ENCODE data around the gene JCAD. TPM values are rescaled to one million over a fixed set of nuclear protein-coding genes. Genes with fewer than 3 reads are reported as not detected.
"Not testable (repeated sequence)": the region's sequence is repeated elsewhere in the genome, so short reads cannot be mapped to it uniquely, and the experiment has no call there.

JCAD gene
- total RNA-seq, 1 donor from 2014 or later: 22.7 TPM

DNA sequence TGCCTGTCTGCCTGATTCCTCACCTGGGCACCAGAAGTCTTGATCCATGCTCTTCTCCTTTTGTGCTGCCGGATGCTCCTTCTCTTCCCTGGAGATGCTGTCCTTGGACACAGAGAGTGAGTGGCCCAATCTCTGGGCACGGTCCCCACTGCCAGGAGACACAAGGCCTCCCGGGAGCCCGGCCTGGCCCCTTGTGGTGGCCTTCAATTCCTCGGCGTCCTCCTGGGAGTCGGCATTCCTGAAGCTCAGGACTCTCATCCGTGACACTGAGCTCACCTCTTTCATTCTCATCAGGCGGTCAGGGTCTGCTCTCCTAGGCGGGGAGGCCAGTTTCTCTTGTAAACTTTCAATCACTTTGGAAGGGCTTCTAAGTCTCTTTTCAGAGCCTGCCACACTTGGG, 33.3 kb downstream of the JCAD start:
- DNase-seq (ENCODE audit: low spot score): no peak

DNA sequence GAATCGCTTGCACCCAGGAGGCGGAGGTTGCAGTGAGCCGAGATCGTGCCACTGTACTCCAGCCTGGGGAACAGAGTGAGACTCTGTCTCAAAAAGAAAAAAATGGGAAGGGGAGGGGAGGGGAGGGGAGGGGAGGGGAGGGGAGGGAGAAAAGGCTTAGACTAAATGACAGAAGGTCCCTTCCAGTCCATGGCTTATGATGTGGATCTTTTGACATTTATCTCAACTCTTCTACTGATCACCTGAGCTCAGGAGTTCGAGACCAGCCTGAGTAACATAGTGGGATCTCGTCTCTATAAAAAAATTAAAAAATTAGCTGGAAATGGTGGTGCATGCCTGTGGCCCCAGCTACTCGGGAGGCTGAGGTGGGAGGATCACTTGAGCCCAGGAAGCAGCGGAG, 34.0 kb downstream of the JCAD start:
- DNase-seq (ENCODE audit: low spot score): not testable (repeated sequence)

DNA sequence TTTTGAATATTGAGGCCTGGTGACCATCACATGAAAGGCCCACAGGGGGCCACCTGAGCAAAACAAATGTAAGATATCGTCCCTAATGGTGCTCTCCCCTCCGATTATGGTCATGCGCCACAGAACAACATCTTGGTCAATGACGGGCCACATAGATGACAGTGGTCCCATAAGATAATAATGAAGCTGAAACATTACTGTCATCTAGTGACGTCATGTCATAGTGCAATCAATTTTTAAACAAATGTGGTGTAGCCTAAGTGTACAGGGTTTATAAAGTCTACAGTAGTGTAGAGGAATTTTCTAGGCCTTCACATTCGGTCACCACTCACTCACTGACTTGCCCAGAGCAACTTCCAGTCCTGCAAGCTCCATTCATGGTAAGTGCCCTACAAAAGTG, 36.8 kb downstream of the JCAD start:
- no peak for DNase-seq (ENCODE audit: low spot score)

DNA sequence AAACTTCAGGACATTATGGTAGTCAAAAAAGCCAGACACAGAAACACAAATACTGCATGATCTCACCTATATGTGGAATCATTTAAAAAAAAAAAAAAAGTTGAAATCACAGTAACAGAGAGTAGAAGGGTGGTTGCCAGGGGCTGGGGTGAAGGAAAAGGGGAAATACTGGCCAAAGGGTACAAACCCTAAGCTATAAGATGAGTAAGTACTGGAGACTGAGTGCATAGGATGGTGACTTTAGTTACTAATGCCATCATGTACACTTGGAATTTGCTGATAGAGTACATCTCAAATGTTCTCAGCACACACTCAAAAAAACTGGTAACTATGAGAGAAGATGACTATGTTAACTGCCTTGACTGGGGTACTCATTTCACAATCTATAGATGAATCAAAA, 39.9 kb downstream of the JCAD start:
- no peak for DNase-seq (ENCODE audit: low spot score)

DNA sequence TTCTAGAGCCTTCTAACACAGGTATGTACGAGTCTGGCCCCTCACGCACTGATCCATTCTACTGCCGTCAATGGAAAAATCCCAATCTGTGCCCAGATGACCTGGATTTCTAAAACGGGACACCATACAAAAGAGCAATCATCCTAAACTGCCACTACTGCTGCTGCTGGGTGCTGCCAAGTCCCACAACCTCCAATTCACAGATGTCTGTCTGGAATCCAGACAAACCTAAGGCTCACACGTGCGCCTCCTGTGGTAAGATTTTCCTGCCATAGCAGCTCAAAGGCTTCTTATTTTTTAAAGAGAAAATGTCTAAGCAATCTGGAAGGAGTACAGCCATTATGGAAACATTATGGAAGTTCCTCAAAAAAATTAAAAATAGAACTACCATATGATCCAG, 40.9 kb downstream of the JCAD start:
- no peak for DNase-seq (ENCODE audit: low spot score)

DNA sequence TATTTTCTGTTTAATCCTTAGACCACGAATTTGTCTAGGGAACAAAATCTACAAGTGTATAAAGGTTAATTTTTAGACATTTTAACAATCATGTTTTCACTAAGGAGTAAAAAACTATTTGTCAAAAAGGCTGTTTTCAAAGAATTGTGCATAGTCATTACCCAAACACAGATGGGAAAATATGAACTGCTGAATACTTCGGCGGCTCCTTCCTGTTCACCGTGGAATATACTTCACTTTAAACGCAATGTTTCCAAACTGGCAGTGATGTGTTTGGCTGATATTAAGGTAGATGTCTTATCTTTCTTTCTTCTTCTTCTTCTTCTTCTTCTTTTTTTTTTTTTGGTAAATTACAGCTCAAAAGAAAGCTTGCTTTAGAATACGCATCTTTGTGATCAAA, 41.4 kb downstream of the JCAD start:
- DNase-seq (ENCODE audit: low spot score): no peak

DNA sequence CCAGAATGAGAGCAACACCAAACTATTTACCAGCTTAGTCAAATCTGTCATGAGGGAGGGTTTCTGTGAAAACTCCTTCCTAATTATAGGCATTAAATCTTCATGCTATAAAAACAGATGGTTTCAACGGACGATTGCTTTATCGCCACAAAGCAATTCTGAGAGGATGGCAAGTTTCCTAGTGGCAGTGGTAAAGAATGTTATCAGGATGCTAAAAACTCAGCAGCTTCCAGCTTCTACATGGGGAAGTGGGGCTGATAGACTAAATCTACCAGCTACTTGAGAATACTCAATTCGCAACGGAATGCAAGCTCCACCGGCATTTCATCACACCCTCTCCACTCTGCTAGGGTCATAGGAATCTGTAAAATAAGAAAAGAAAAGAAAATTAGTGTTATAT, 41.8 kb downstream of the JCAD start:
- no peak for DNase-seq (ENCODE audit: low spot score)

DNA sequence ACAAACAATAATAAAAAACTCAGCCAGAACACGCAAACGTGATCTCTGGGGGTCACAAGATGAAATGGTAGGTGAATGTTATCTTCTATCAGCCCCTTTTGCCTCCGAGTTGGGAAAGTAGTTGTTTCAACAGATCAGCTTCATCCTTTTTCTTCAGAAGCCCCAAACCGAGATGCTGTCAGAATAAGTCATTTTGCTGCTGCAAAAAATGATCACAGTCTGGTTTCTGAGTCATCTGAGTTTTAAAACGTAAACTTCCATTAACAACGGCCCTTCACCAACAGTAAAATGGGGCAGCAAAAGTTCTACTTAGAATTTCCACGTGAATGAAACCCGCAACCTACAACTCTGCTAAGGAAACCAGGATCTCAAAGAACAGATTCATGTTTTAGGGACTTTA, 44.9 kb downstream of the JCAD start:
- no peak for DNase-seq (ENCODE audit: low spot score)

DNA sequence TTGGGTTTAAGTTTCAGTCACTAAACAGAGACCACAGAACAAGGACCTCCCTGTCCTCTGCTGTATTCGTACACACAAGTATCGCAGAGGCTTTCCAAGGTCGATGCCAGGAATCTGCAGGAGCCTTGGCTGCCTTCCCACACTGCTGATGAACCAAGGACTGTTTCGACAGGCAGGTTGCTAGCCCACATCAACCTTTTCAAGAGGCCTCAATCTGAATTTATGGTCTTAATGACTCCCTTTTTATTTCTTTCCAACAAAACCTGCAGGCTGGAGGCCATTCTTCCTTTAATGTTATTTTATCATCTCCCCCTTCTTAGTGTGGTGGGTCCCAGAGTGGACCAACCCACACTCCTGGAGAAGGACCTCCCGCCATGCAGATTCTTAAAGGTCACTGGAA, 45.6 kb downstream of the JCAD start:
- no peak for DNase-seq (ENCODE audit: low spot score)

DNA sequence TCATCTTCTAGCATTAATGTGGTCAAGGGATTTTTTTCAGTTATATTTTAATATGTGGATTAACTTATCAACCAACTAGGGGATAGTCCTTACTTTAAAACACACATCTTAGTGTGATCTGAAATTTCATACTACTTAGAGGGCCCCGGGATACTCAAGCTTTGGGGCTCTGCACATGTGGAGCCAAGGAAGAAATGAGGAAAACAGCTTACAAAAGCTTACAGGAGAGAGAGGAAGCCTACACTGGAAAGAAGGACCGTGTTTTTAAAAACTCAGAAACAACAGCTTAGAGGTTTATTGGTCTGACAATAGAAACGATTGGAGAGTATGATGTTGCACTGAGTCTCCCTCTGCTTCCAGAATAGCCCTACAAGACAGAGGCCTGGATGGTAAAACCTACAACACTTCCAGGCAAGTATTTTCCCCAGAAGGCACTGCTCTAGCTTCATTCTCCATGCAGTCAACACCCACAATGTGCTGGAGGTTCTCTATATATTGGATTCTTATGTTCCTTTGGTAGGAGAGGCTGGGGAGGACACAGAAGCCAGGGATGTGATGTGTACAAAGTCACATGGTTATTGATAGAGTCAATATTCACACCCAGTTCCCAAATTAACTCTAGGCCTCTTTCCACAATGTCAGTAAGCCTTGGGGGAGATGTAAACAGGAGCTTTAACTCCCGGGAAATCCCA, 47.3 kb downstream of the JCAD start:
- DNase-seq (ENCODE audit: low spot score): no peak

DNA sequence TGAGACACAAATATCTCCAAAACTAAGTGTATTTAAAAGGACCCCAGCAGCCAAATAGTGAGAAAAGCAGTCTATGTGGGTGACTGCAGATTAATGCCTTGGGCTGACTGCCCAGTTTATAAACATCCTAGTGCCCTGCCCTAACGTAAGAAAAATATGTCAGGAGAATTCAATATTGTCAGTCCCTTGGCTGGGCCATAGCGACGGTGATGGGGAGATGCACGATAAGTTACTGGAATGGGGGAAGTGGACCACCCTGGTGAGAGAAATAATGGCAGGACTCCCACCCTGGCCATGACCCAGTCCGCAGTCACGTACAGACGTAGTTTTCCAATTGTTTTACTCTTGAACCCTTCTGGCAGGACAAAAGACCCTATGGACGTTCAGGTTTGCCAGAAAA, 48.0 kb downstream of the JCAD start:
- DNase-seq (ENCODE audit: low spot score): no peak

DNA sequence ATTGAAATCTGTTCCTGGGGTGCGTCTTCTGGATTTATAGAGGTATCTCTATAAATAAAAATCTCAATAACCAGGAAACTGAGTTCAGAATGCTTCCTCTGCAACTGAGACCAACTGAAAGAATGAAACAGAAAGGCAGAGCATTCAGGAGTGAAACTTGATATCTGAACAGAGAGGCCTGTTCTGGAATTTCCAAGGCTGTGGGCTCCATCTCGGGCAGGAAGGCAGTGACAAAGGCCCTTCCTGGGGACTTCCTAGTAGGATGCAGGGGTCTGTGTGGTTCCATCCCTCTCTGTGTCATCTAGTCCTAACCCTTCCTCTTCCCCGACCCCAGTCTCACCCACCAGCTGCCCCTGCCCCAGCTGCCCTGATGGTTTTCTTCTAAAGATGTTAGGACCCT, 52.0 kb downstream of the JCAD start:
- DNase-seq (ENCODE audit: low spot score): no peak

DNA sequence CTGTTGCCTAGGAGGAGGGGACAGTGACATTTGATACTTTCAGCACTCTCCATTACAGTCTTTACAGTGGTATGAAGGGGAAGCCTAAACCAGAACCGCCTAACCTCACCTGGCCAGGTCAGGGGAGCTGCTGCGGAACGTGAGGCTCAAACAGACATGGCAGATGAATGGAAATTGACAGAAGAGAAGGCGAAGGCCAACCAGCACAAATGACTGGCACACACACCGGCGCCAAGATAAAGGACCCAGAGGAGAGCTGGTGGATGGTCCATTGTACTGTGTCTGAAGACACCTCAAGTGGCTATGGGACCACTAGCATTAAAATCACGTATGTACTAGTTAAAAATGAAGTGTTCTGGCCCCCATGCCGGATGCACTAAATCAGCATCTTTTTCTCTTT, 53.0 kb downstream of the JCAD start:
- no peak for DNase-seq (ENCODE audit: low spot score)

DNA sequence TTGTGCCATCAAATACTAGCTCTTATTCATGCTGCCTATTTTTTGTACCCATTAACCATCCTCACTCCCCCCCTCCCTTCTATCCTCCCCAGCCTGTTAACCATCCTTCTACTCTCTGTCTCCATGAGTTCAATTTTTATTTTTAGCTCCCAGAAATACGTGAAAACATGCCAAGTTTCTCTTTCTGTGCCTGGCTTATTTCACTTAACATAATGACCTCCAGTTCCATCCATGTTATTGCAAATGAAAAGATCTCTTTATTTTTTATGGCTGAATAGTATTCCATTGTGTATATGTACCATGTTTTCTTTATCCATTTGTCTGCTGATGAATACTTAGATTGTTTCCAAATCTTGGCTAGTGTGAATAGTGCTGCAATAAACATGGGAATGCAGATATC, 54.3 kb downstream of the JCAD start:
- DNase-seq (ENCODE audit: low spot score): not testable (repeated sequence)

DNA sequence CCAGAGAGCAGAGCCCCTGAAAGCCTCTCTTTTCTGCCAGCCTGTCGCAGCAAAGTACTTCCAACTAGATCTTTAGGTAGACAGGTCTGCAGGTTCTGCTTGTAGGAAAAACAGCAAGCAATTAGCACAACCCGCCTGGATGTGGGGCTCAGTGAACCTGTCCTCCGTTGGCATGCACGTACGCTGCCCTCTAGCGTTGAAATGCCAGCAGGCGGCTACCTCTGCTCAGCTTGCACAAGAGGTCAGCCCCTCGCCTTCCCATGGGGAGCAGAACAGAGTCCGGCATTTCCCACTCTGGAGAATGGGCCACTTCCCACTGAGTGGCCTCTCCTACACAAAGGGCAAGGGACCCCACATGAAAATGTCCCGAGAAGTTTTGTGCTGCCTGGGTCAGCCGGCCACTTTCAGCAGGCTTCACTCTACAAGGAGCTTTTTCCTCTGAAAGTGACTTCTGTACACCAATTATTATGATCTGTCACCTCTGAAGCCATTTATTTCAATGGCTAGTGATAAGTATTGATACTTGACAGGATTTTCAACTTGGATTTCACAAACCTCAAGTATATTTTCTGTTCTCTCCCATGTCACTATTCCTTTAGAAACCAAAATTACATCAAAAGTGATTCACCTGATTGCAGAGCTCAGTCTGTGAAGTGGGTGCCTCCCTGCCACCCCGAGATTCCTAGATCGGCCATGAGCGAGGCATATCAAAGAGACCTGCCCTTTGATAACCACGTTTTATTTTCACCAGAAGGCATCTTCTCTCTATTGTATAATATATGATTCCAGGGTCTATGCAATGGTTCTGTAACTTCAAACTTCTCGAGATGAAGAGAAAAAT, 56.7 kb downstream of the JCAD start:
- peak; percentile 78 for DNase-seq (ENCODE audit: low spot score)

DNA sequence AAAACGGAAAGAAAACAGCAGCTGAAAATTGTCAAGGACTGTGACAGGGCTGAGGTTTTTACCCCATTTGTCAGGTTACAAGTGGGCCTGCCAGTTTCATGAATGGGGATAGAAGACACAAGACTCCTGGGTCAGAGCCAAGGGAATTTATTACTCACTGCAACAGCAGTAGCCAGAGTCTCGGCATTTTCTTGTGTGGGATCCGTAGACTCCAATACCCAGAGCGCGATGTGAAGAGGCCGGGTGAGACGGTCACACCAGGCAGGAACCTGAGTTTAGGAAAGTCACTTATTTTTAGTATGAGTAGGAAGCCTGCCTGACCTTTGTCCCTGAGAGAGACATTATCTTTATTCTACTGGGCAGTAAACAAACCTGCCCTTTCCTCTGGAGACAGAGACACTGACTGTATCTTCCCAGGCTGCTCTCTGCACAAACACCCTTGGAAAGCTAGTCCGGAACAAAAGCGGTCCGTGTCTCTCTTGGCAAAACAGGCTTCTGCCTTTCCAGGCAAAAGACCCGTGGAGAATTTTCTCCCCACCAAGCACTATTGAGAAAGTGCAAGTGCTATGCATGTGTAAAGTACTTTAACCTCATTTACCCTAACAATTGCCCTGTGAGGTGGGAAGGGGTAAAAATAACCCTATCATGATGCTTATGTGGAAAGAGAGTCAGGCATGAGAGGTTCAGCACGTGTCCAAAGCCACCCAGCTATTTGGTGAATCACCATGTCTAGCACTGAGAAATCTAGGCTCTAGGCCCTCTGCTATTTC, 58.4 kb downstream of the JCAD start:
- peak; percentile 62 for DNase-seq (ENCODE audit: low spot score)

DNA sequence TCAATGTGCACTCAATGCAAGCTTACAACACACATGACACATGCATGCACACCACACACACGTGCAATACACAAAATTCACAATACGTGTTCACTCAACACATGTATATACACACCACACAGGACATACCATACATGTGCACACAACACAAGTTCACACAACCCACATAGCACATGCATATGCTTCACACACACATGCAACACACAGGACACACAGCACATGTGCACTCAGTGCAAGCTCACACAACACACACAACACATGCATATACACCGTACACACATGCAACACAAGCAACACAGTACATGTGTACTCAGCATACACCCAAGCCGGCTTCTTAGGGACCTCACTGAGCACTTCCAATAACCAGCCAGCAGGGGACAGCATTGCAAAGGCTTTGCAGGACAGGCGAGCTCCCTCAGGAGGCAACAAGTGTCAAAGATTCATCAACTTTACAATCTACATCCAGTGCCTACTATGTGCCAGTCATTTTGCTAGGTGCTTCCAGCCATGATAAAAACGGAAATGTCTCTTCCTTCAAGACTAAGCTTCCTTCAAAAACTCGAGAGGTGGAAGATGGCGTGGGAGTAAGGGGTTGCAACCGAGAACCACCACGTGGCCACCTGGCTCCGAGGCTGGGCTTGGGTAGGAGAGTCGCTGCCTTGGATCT, 61.1 kb downstream of the JCAD start:
- peak; percentile 83 for DNase-seq (ENCODE audit: low spot score)

DNA sequence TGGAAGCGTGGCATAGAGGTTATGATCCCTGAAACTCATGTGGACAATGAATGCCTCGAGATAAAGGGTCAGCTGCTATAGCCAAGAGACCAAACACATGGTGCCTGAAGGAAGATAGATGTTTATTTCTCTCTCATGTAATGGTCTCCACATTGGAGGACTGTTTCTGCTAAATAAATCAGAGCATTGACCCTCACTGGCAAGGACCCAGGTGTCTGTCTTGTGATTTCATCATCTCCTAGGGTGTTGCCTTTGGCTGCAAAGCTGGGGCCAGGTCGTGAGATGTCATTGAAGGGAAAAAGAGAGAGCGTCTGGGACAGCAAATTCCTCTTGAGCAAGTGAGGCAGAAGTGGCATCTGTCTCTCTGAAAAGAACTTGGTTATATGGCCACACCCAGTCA, 64.6 kb downstream of the JCAD start:
- no peak for DNase-seq (ENCODE audit: low spot score)

DNA sequence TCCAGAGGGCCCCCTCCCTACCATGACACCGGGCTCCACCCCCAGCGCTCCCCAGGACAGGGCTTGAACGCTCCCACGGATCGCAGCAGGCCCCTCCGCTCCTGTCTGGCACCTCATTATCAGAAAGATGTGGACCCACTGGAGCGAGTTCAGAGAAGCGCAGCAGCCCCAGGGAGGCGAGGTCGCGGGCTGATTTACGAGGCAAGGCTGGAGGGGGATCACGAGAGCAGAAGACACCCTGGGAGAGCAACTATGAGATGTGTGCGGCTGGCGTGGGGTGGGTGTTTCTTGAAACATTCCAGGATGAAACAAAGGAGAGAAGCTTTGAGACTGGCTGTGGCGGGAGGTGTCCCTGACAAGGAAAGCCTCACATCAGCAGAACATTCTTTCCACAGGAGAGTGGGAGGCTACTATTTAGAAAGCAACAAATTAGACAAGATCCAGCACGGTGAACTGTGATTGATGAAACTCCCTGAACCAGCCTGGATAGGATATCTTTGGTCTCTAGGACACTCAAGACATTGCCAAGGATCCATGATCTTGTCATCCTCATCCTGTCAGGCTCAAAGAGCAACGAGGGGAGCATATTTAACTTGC, 66.0 kb downstream of the JCAD start:
- no peak for DNase-seq (ENCODE audit: low spot score)

DNA sequence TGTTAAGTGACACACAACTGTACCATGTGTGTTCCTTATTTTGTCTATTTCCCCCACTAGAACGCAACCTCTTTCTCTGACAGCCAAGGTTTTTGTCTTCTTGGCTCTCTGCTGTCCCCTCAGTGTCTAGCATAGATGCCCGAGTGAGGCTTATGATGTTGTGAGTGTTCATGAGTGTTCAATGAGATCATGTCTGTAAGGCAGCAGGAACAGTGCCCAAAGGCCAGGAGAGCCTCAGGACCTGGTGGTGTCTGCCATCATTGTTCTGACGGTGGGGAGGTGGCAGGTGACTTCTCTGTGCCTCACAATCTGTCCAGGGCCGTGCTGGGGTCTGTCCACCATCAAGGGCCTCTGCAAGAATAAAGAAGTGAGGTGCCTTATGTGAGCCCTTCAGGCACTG, 66.5 kb downstream of the JCAD start:
- DNase-seq (ENCODE audit: low spot score): no peak

DNA sequence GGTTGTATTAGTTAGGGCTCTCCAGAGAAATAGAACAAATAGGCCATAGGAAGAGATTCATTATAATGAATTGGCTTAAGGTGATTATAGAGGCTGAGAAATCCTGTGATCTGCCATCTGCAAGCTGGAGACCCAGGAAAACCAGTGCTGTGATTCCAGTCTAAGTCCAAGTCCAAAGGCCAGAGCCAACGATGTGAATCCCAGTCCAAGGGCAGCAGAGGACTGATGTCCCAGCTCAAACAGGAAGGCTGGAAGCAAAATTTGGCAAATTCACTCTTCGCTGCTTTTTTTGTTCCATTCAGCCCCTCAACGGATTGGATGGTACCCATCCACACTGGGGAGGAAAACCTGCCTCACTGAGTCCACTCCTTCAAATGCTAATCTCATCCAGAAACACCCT, 68.0 kb downstream of the JCAD start:
- no peak for DNase-seq (ENCODE audit: low spot score)

DNA sequence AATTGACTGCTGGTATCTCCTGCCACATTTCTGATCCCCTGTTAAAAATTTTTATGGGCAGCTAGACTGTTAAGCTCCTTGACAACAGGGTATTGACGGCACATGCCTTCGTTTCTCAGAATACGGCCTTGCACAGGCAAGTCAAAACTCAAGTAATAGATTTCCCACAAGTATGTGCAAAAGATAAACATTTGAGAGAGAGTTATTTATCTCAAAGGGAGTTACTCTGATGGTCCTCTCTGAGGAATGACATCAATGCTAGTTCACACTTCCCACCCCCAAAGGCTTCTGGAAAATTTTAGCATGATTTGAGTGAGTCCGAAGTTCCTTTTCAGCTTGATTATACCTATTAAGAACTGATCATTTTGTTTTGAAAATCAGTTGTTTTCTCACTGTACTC, 71.9 kb downstream of the JCAD start:
- no peak for DNase-seq (ENCODE audit: low spot score)

Measured in ureter (tissue), 1 donor.